NB4 (cell line): ENCODE data around the gene RYR2.

Experiments used
- CTCF ChIP-seq: IDR thresholded peaks from one replicate; pipeline ENCODE4 v1.5.1; 2012; ENCODE audit warnings: low read depth, low read length
- MAX ChIP-seq: IDR thresholded peaks from 2 replicates; pipeline ENCODE4 v1.6.1; 2011; ENCODE audit warnings: low read depth, low read length
- MYC ChIP-seq: IDR thresholded peaks from 2 replicates; pipeline ENCODE4 v1.6.1; 2011; ENCODE audit warnings: low read depth, low read length
- POLR2A ChIP-seq: IDR thresholded peaks from 2 replicates; pipeline ENCODE4 v1.6.1; 2011; ENCODE audit warnings: mild to moderate bottlenecking; ENCODE audit not compliant: insufficient read length; ENCODE audit errors: extremely low read depth

GRCh38 chr1:237029850-237030535 is 12.0 kb upstream of the RYR2 start:
- TF ChIP-seq CTCF = no peak
- no peak for TF ChIP-seq MAX
- TF ChIP-seq POLR2A = no peak
- TF ChIP-seq MYC = no peak
